HFF-Myc (cell line): ENCODE results near the gene MS4A6A.
"Not testable (repeated sequence)": the region's sequence is repeated elsewhere in the genome, so short reads cannot be mapped to it uniquely, and the experiment has no call there.

Source experiments
- DNase-seq: peaks from one replicate; pipeline ENCODE4 v3.0.0-alpha.2; 2011; ENCODE audit warnings: low read depth; ENCODE audit errors: extremely low read depth
- H3K4me3 ChIP-seq: replicated peaks from 2 replicates; pipeline ENCODE4 v1.5.1; 2011; ENCODE audit warnings: low read depth, mild to moderate bottlenecking, control low read depth, low read length
- CTCF ChIP-seq: IDR thresholded peaks from 2 replicates; pipeline ENCODE4 v1.5.1; 2012; ENCODE audit warnings: mild to moderate bottlenecking, low read depth, low read length, control low read depth; ENCODE audit errors: missing control alignments

The MS4A6A gene

GRCh38 chr11:60158636-60159035 is 24.2 kb downstream of the MS4A6A start:
- H3K4me3 ChIP-seq: no peak overlapping the region
- no peak for TF ChIP-seq CTCF
- DNase-seq: no peak

- no peak for TF ChIP-seq CTCF
- no peak for DNase-seq
- H3K4me3 ChIP-seq: no peak overlapping the region
Observed at GRCh38 chr11:60155931-60156330, 27.0 kb downstream of the MS4A6A start.

- H3K4me3 ChIP-seq, DNase-seq: not testable (repeated sequence)
Observed at GRCh38 chr11:60152727-60153126, 30.2 kb downstream of the MS4A6A start.

GRCh38 chr11:60150279-60150678 is 32.6 kb downstream of the MS4A6A start:
- DNase-seq: no peak
- no peak overlapping the region for H3K4me3 ChIP-seq
- TF ChIP-seq CTCF: no peak

- no peak overlapping the region for H3K4me3 ChIP-seq
- no peak for DNase-seq
- no peak for TF ChIP-seq CTCF
Observed at GRCh38 chr11:60145677-60146076, 37.2 kb downstream of the MS4A6A start.

GRCh38 chr11:60143768-60144167 is 39.1 kb downstream of the MS4A6A start:
- no peak for TF ChIP-seq CTCF
- H3K4me3 ChIP-seq: no peak overlapping the region
- DNase-seq: no peak

- no peak overlapping the region for H3K4me3 ChIP-seq
- DNase-seq: no peak
- no peak for TF ChIP-seq CTCF
Observed at GRCh38 chr11:60133917-60134316, 49.0 kb downstream of the MS4A6A start.

GRCh38 chr11:60131912-60132311 is 51.0 kb downstream of the MS4A6A start:
- no peak for DNase-seq
- no peak for TF ChIP-seq CTCF
- H3K4me3 ChIP-seq: no peak overlapping the region
